Endodermal cell (in vitro differentiated cells): Measurements from ENCODE around the gene PMIS2. TPM values are rescaled to one million over a fixed set of nuclear protein-coding genes. Genes with fewer than 3 reads are reported as not detected.
A peak's percentile ranks its signal among the peaks of the same experiment; 100 is the strongest.

ENCODE experiments used
- DNase-seq: peaks from one replicate; pipeline ENCODE4 v3.0.0-alpha.2; 2017
- H3K27ac ChIP-seq: 2 replicates; pipeline ENCODE4 v1.5.1; 2013; ENCODE audit warnings: mild to moderate bottlenecking, low read depth, low read length, moderate library complexity
- H3K27me3 ChIP-seq: 2 replicates; pipeline ENCODE4 v1.6.1; 2013; ENCODE audit warnings: mild to moderate bottlenecking, low read length, moderate library complexity; ENCODE audit not compliant: insufficient read depth, control insufficient read depth, poor library complexity, severe bottlenecking
- H3K36me3 ChIP-seq: 2 replicates; pipeline ENCODE4 v1.7.0; 2013; ENCODE audit warnings: mild to moderate bottlenecking, low read length, moderate library complexity; ENCODE audit not compliant: control insufficient read depth, insufficient read depth
- H3K4me1 ChIP-seq: one replicate; pipeline ENCODE4 v1.7.0; 2013; ENCODE audit warnings: low read length; ENCODE audit not compliant: control insufficient read depth, insufficient read depth
- H3K4me3 ChIP-seq: 2 replicates; pipeline ENCODE4 v1.5.1; 2013; ENCODE audit warnings: mild to moderate bottlenecking, low read length, moderate library complexity
- H3K9ac ChIP-seq: 2 replicates; pipeline ENCODE4 v1.6.1; 2013; ENCODE audit warnings: mild to moderate bottlenecking, low read length, moderate library complexity; ENCODE audit not compliant: poor library complexity, severe bottlenecking; ENCODE audit errors: extremely low read depth
- H3K9me3 ChIP-seq: 2 replicates; pipeline ENCODE4 v1.6.1; 2013; ENCODE audit warnings: mild to moderate bottlenecking, low read length, moderate library complexity; ENCODE audit not compliant: control insufficient read depth
- H3K27ac Mint-ChIP-seq: 2 replicates; pipeline ENCODE4 v1.8.0; 2020; ENCODE audit warnings: mixed read lengths
- H3K27me3 Mint-ChIP-seq: 2 replicates; pipeline ENCODE4 v1.8.0; 2021; ENCODE audit warnings: mild to moderate bottlenecking, mixed read lengths; ENCODE audit not compliant: insufficient read depth
- H3K36me3 Mint-ChIP-seq: 2 replicates; pipeline ENCODE4 v1.8.0; 2020; ENCODE audit warnings: low read depth, mixed read lengths
- H3K4me1 Mint-ChIP-seq: 2 replicates; pipeline ENCODE4 v1.8.0; 2020; ENCODE audit warnings: mixed read lengths
- H3K4me3 Mint-ChIP-seq: 2 replicates; pipeline ENCODE4 v1.8.0; 2020; ENCODE audit warnings: mild to moderate bottlenecking, moderate library complexity, mixed read lengths
- H3K9me3 Mint-ChIP-seq: 2 replicates; pipeline ENCODE4 v1.8.0; 2020; ENCODE audit warnings: mild to moderate bottlenecking, mixed read lengths
- CTCF ChIP-seq: fragments of 200-600 bp; sonication (generic); conservative IDR thresholded peaks from 2 replicates; pipeline ENCODE4 v1.5.0; 2021; ENCODE audit warnings: antibody characterized with exemption, mild to moderate bottlenecking
- WGBS, 2 experiments: methylation state at CpG; one replicate each; pipeline versions ENCODE4 v1.1.5 to v1.1.7; 2013; ENCODE audit warnings: missing lambda C conversion rate in 2 of 2, mixed read lengths in 1 of 2; ENCODE audit not compliant: insufficient coverage in 1 of 2, insufficient read length in 1 of 2; 5-methylcytosine and 5-hydroxymethylcytosine counted together
- long read RNA-seq, 4 experiments: library from polyadenylated mRNA in 2 of 4; library from RNA in 1 of 4; library from capped mRNA in 1 of 4; stranded (forward) in 3 of 4; unstranded in 1 of 4; transcript quantifications; one replicate each; pipeline ENCODE4 v2.0.0, GENCODE V29; 2020 to 2021; ENCODE audit warnings: inconsistent platforms in 1 of 4
- polyA plus RNA-seq, 2 experiments: library from polyadenylated mRNA; stranded (reverse); fragments of 50-300 nt; gene quantifications; one replicate each; pipeline ENCODE4 v1.2.3, GENCODE V29; 2013
- total RNA-seq, 2 donors: library from RNA; stranded (reverse); fragmentation: NEBNext Ultra II Directional in 1 of 2; extraction: Animal tissue kit (Norgen Biotek cat#: 25700) in 1 of 2; gene quantifications; 2 replicates in 1 of 2; 3 replicates in 1 of 2; pipeline ENCODE4 v1.2.1, GENCODE V29; 2021

PMIS2 gene
- total RNA-seq = not detected
- not detected for polyA plus RNA-seq (2013, experiment 1 of 2)
- not detected for polyA plus RNA-seq (2013, experiment 2 of 2)
- long read RNA-seq, experiment 1 = 0 reads
- long read RNA-seq, experiment 2 = 0 reads
- long read RNA-seq, experiment 3 = 0 reads
- long read RNA-seq, experiment 4 = 0 reads

GRCh38 chr19:35585848-35586247 is at the start of gene PMIS2:
TSS of gene PMIS2 (plus strand) at chr19:35586173. CDS start at chr19:35586260, 87 bp downstream.
- H3K4me3 Mint-ChIP-seq = no peak within 1 kb of the TSS
- Histone ChIP-seq H3K27ac (no peak within 1 kb of the TSS), H3K4me3 (no peak within 1 kb of the TSS), H3K9me3 (no peaks in the 10 kb centered on the region), H3K4me1 (no peaks in the 10 kb centered on the region), H3K36me3 (no peaks in the 10 kb centered on the region), H3K9ac (no peak within 1 kb of the TSS), H3K27me3 (peaks cover 15% of the 10 kb centered on the region)
- 82 to 84% methylated on average over 9 to 16 of the region's 16 CpGs for WGBS, 2 experiments
- peaks cover 1% of the 10 kb centered on the region for H3K9me3 Mint-ChIP-seq
- H3K36me3 Mint-ChIP-seq = no peaks in the 10 kb centered on the region
- DNase-seq = peak; percentile 78
- no peak for TF ChIP-seq CTCF
- H3K27ac Mint-ChIP-seq = no peak within 1 kb of the TSS
- H3K4me1 Mint-ChIP-seq = no peaks in the 10 kb centered on the region
- peaks cover 49% of the 10 kb centered on the region for H3K27me3 Mint-ChIP-seq

GRCh38 chr19:35539314-35539713 is 46.7 kb upstream of the PMIS2 start:
- Mint-ChIP-seq H3K4me1 (peaks cover 15% of the 10 kb centered on the region), H3K9me3 (no peaks in the 10 kb centered on the region), H3K27me3 (no peaks in the 10 kb centered on the region), H3K27ac (no peak overlapping the region), H3K4me3 (no peak overlapping the region), H3K36me3 (peaks cover 31% of the 10 kb centered on the region)
- Histone ChIP-seq H3K9me3 (no peaks in the 10 kb centered on the region), H3K4me1 (no peaks in the 10 kb centered on the region), H3K9ac (no peak overlapping the region), H3K27ac (no peak overlapping the region), H3K36me3 (peaks cover 16% of the 10 kb centered on the region), H3K27me3 (no peaks in the 10 kb centered on the region), H3K4me3 (no peak overlapping the region)
- 80 to 96% methylated on average over 4 to 5 of the region's 6 CpGs for WGBS, 2 experiments
- no peak for DNase-seq
- no peak for TF ChIP-seq CTCF

- TF ChIP-seq CTCF = no peak
- no peak overlapping the region for H3K27ac Mint-ChIP-seq
- H3K36me3 Mint-ChIP-seq = peaks cover 33% of the 10 kb centered on the region
- no peak overlapping the region for H3K4me3 Mint-ChIP-seq
- no peak for DNase-seq
- Histone ChIP-seq H3K9ac (no peak overlapping the region), H3K27ac (no peak overlapping the region), H3K36me3 (peaks cover 16% of the 10 kb centered on the region), H3K9me3 (no peaks in the 10 kb centered on the region), H3K27me3 (no peaks in the 10 kb centered on the region), H3K4me3 (no peak overlapping the region), H3K4me1 (no peaks in the 10 kb centered on the region)
- H3K27me3 Mint-ChIP-seq = no peaks in the 10 kb centered on the region
- peaks cover 19% of the 10 kb centered on the region for H3K4me1 Mint-ChIP-seq
- H3K9me3 Mint-ChIP-seq = no peaks in the 10 kb centered on the region
- WGBS, 2 experiments = 92 to 95% methylated on average over 11 to 12 of the region's 12 CpGs
These were observed 46.1 kb upstream of the PMIS2 start for GRCh38 chr19:35539850-35540249.
